ENCODE data around the gene SERPINB5.

DNA sequence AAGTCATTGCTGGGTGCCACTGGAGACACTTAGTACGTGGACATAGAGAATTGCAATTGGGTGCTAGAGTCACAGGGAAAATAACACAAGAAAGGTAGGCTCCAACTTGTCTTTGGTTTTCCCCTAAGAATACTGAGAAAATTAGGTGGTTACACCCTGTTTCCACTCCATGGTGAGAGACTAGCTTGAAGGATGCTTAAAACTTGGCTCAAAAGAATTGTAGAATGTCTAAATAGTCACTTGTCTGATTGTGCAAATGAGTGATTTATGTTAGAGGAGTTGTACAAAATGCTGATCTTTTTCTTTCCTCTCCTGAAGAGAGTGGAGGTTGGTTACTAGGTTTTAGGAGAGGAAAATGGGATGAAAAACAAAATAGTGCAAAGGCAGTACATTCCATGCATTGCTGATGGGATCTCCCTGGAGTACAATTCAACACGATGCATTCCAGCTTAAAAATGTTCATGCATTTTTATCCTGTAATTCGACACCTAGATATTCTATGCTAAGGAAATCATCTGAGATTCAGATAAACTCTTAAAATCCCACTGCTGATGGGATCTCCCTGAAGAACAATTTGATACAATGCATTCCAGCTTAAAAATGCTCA, 63.2 kb downstream of the SERPINB5 start:
- TF ChIP-seq, protein P1, sequence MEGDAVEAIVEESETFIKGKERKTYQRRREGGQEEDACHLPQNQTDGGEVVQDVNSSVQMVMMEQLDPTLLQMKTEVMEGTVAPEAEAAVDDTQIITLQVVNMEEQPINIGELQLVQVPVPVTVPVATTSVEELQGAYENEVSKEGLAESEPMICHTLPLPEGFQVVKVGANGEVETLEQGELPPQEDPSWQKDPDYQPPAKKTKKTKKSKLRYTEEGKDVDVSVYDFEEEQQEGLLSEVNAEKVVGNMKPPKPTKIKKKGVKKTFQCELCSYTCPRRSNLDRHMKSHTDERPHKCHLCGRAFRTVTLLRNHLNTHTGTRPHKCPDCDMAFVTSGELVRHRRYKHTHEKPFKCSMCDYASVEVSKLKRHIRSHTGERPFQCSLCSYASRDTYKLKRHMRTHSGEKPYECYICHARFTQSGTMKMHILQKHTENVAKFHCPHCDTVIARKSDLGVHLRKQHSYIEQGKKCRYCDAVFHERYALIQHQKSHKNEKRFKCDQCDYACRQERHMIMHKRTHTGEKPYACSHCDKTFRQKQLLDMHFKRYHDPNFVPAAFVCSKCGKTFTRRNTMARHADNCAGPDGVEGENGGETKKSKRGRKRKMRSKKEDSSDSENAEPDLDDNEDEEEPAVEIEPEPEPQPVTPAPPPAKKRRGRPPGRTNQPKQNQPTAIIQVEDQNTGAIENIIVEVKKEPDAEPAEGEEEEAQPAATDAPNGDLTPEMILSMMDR (IDR thresholded peaks at IDR 0.05), result no peak
- TF ChIP-seq POLR2A (IDR thresholded peaks at IDR 0.05) (no peak), EP300 (IDR thresholded peaks at IDR 0.05) (no peak)

Measured in ovary (tissue), 3 donors.